RWPE2 (cell line): ENCODE measurements around the gene OLA1.

Experiments used
- ATAC-seq: fragments of 200-7000 bp; cut with Tn5 transposase; 3 replicates; pipeline ENCODE4 v1.9.1; 2021; ENCODE audit warnings: low read depth
- DNase-seq: peaks from one replicate; pipeline ENCODE4 v3.0.0-alpha.2; 2020; ENCODE audit warnings: low spot score
- H3K27ac ChIP-seq: fragments of 450-650 bp; 2 replicates; pipeline ENCODE4 v1.5.1; 2017; ENCODE audit warnings: mild to moderate bottlenecking; ENCODE audit not compliant: poor library complexity, severe bottlenecking
- H3K27me3 ChIP-seq: fragments of 250-450 bp; sonication (Bioruptor Pico); 2 replicates; pipeline ENCODE4 v1.5.1; 2021; ENCODE audit warnings: mild to moderate bottlenecking, moderate library complexity; ENCODE audit not compliant: insufficient read depth, poor library complexity, severe bottlenecking
- H3K36me3 ChIP-seq: fragments of 250-450 bp; sonication (Bioruptor Pico); 2 replicates; pipeline ENCODE4 v1.5.1; 2020; ENCODE audit warnings: low read depth, mild to moderate bottlenecking, moderate library complexity
- H3K4me1 ChIP-seq: fragments of 250-450 bp; sonication (Bioruptor Pico); 2 replicates; pipeline ENCODE4 v1.5.1; 2021; ENCODE audit warnings: mild to moderate bottlenecking, moderate library complexity; ENCODE audit not compliant: insufficient read depth, poor library complexity, severe bottlenecking
- H3K4me3 ChIP-seq: fragments of 250-450 bp; sonication (Bioruptor Pico); 2 replicates; pipeline ENCODE4 v1.5.1; 2021; ENCODE audit warnings: mild to moderate bottlenecking, moderate library complexity; ENCODE audit not compliant: severe bottlenecking
- H3K9me3 ChIP-seq: fragments of 250-450 bp; sonication (Bioruptor Pico); 2 replicates; pipeline ENCODE4 v1.5.1; 2021; ENCODE audit warnings: mild to moderate bottlenecking, moderate library complexity; ENCODE audit not compliant: severe bottlenecking
- TF ChIP-seq, protein P1 (sequence below): fragments of 450-650 bp; IDR thresholded peaks from one replicate; pipeline ENCODE4 v1.5.1; 2017; ENCODE audit warnings: mild to moderate bottlenecking, moderate library complexity; ENCODE audit not compliant: poor library complexity, severe bottlenecking

OLA1 gene

DNA sequence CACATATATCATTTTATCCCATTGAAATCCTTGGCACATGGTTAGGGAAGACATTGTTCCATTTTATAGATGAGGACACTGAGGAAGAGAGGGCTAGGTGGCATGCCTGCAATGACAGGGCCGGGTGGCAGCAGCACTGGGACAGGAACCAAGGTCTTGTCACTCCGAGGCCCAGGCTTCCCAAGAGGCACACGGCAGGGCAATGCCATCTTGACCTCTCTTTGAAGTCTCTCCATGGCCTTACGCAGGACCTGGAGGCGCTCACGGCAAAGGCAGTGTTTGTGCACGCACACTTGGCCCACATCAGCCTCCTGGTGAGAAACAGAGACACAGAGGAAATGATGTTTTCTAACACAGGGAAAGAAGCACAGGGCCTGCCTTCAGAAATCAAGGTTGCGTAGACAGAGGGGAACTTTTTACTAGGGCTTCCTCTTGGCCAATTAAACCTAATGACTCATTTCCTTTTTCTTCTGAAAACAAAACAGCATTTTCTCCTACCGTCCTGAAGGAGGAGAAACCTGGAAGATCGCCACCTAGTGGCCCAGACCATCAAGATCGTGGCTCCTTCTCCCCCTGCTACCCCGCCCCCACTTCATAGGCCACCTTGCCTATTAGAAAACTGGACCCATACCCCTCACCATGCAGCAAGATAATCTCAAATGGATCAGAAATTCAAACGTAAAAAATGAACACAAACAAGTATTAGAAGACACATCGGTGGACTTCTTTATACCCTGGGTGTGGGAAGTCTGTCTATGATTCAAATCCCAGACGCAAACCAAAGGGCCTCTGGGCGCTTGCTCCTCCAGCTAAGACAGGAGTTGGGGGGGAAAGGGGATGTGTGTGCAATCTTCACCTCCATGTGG, 208.5 kb downstream of the OLA1 start:
- H3K36me3 ChIP-seq: no peaks in the 10 kb centered on the region
- DNase-seq (peak; percentile 81), ATAC-seq (peak; percentile 88)
- TF ChIP-seq, protein P1, sequence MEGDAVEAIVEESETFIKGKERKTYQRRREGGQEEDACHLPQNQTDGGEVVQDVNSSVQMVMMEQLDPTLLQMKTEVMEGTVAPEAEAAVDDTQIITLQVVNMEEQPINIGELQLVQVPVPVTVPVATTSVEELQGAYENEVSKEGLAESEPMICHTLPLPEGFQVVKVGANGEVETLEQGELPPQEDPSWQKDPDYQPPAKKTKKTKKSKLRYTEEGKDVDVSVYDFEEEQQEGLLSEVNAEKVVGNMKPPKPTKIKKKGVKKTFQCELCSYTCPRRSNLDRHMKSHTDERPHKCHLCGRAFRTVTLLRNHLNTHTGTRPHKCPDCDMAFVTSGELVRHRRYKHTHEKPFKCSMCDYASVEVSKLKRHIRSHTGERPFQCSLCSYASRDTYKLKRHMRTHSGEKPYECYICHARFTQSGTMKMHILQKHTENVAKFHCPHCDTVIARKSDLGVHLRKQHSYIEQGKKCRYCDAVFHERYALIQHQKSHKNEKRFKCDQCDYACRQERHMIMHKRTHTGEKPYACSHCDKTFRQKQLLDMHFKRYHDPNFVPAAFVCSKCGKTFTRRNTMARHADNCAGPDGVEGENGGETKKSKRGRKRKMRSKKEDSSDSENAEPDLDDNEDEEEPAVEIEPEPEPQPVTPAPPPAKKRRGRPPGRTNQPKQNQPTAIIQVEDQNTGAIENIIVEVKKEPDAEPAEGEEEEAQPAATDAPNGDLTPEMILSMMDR: peak; percentile 91
- H3K4me3 ChIP-seq: no peak overlapping the region
- peak overlapping the region; percentile 62 for H3K27ac ChIP-seq
- peaks cover 17% of the 10 kb centered on the region for H3K4me1 ChIP-seq
- no peaks in the 10 kb centered on the region for H3K27me3 ChIP-seq
- H3K9me3 ChIP-seq: no peaks in the 10 kb centered on the region

DNA sequence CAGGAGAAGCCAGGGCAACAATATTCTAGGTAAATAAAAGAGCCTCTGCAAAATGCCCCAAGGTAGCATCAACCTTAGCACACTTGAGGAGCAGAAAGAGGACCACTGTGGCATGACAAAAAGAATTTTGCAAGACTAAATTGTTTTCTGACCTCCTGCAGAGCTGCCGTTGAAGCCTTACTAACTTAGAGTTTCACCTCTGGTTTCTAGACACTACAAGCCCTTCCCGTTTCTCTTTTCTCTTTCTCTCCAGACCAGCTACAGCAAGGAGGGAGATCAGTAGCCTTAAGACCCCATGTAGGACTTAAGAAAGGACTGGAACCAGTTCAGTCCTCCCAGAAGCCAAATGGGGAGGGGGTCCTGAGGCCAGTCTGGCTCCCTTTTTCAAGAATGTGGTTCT, 209.9 kb downstream of the OLA1 start:
- no peak for ATAC-seq
- Histone ChIP-seq H3K9me3 (no peaks in the 10 kb centered on the region), H3K4me1 (peaks cover 17% of the 10 kb centered on the region), H3K36me3 (no peaks in the 10 kb centered on the region), H3K4me3 (no peak overlapping the region), H3K27me3 (no peaks in the 10 kb centered on the region), H3K27ac (no peak overlapping the region)
- TF ChIP-seq, protein P1: no peak
- no peak for DNase-seq

GRCh38 chr2:174036825-174037224, 211.5 kb downstream of the OLA1 start:
- TF ChIP-seq, protein P1: no peak
- no peak for DNase-seq
- ATAC-seq: no peak
- Histone ChIP-seq H3K27me3 (no peaks in the 10 kb centered on the region), H3K27ac (peak overlapping the region; percentile 22), H3K4me3 (no peak overlapping the region), H3K36me3 (no peaks in the 10 kb centered on the region), H3K4me1 (peaks cover 17% of the 10 kb centered on the region), H3K9me3 (no peaks in the 10 kb centered on the region)

DNA sequence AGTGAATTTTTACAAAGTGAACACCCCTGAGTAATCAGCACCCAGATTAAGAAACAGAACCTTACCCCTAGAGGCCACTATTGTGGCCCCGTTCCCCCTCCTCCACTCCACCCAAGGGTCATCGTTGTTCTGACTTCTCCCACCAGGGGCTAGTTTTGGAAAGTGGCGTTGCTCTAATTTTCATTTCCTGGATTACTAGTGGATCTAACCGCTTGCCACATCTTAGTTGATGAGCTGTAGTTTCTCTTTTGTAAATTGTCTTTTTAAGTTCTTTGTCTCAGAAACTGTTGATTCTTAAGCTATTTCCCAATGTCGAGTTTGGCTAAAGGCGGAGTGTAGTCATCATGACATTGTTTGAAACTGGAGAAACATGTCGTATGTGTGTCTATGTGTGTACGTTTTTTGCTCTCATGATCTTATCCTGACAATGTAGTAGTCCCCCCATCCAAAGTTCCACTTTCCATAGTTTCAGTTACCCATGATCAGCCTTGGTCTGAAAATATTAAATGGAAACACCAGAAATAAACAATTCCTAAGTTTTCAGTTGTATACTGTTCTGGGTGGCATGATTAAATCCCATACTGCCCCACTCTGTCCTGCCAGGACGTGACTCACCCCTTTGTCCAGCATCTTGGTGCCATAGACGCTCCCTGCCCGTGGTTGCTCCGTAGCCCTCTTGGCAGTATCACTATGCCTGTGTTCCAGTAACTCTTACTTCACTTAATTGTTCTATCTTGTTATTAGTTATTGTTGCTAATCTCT, 212.2 kb downstream of the OLA1 start:
- Histone ChIP-seq H3K36me3 (no peaks in the 10 kb centered on the region), H3K4me1 (peaks cover 17% of the 10 kb centered on the region), H3K27ac (peak overlapping the region; percentile 22), H3K9me3 (no peaks in the 10 kb centered on the region), H3K27me3 (no peaks in the 10 kb centered on the region), H3K4me3 (no peak overlapping the region)
- TF ChIP-seq, protein P1: no peak
- no peak for DNase-seq
- peak; percentile 70 for ATAC-seq
